Renal cortical epithelial cell (primary cell): ENCODE measurements around the gene SERPINA1. TPM values are rescaled to one million over a fixed set of nuclear protein-coding genes. Genes with fewer than 3 reads are reported as not detected.

Source experiments
- total RNA-seq: library from RNA; depleted of rRNA; stranded (reverse); fragments of >200 nt; gene quantifications from 2 replicates; pipeline ENCODE4 v1.2.3, GENCODE V29; 2014

The SERPINA1 gene
- total RNA-seq, 1 donor from 2014 or later, result 137 TPM

Other genes starting within 250 kb of the SERPINA1 start
- gene PPP4R4, start 214.3 kb downstream of the SERPINA1 start, total RNA-seq, result 1.2 and 3.3 TPM in 2 replicates
- not detected in 2 replicates for gene SERPINA10, start 95.3 kb downstream of the SERPINA1 start, total RNA-seq
- gene SERPINA6, start 65.3 kb downstream of the SERPINA1 start, total RNA-seq, result 0.35 and 0.65 TPM in 2 replicates
- 0.10 TPM in 1 of 2 replicates, not detected in the other for gene SERPINA2, start 21.9 kb downstream of the SERPINA1 start, total RNA-seq
- gene SERPINA11, start 64.2 kb upstream of the SERPINA1 start, total RNA-seq, result not detected in 2 replicates
- gene SERPINA9, start 87.6 kb upstream of the SERPINA1 start, total RNA-seq, result not detected in 2 replicates
- not detected in 2 replicates for gene SERPINA12, start 120.9 kb upstream of the SERPINA1 start, total RNA-seq
- 0.55 TPM in 1 of 2 replicates, not detected in the other for gene SERPINA4, start 172.8 kb upstream of the SERPINA1 start, total RNA-seq
- 0.35 and 15.5 TPM in 2 replicates for gene SERPINA5, start 192.8 kb upstream of the SERPINA1 start, total RNA-seq
- gene SERPINA3, start 223.8 kb upstream of the SERPINA1 start, total RNA-seq, result 6.1 and 46.4 TPM in 2 replicates